GM12873 (cell line): ENCODE measurements around the gene TPK1.

Source experiments
- TF ChIP-seq, protein P1 (sequence below): IDR thresholded peaks from 2 replicates; pipeline ENCODE4 v1.5.1; 2012; ENCODE audit warnings: low read depth, mild to moderate bottlenecking, moderate library complexity, low read length, control low read depth; ENCODE audit not compliant: insufficient read depth; ENCODE audit errors: missing control alignments

TPK1 gene

DNA sequence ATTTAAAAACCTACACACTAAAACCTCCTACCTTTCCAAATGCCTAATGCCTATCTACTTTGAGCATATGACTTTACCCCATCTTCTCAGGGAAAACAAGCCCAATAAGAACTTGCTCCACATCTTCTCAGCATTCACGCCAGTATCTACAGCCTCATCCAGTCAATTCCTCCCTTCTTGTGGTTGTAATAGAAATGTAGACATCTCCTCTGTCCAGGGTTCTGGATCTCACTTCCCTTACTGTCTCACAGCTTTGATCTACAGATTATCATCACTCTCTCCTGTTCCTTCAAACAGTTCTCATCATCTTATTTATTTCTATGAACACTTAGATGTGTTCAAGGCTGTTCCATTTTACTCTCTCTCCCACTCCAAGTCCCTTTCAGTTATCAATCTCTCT is 361.9 kb downstream of the TPK1 start:
- TF ChIP-seq, protein P1, sequence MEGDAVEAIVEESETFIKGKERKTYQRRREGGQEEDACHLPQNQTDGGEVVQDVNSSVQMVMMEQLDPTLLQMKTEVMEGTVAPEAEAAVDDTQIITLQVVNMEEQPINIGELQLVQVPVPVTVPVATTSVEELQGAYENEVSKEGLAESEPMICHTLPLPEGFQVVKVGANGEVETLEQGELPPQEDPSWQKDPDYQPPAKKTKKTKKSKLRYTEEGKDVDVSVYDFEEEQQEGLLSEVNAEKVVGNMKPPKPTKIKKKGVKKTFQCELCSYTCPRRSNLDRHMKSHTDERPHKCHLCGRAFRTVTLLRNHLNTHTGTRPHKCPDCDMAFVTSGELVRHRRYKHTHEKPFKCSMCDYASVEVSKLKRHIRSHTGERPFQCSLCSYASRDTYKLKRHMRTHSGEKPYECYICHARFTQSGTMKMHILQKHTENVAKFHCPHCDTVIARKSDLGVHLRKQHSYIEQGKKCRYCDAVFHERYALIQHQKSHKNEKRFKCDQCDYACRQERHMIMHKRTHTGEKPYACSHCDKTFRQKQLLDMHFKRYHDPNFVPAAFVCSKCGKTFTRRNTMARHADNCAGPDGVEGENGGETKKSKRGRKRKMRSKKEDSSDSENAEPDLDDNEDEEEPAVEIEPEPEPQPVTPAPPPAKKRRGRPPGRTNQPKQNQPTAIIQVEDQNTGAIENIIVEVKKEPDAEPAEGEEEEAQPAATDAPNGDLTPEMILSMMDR, result no peak

DNA sequence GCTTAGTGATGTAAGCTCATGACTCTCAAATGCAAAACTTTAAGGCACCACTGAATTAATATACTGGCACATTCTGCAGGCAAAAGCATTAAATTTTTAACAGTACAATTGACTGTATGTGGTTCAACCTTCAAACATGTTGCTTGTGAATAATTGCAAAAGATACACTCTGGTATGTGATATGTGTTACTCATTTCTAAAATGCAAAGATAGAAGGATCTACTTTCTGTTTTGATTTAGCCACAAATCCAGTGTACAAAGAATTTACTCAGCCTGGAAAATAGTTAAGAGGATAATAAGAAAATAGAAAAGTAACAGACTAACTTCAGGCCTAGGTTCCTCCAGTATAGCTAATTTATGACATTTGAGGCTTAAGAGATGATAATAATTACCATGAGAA is 365.8 kb downstream of the TPK1 start:
- TF ChIP-seq, protein P1, result no peak

DNA sequence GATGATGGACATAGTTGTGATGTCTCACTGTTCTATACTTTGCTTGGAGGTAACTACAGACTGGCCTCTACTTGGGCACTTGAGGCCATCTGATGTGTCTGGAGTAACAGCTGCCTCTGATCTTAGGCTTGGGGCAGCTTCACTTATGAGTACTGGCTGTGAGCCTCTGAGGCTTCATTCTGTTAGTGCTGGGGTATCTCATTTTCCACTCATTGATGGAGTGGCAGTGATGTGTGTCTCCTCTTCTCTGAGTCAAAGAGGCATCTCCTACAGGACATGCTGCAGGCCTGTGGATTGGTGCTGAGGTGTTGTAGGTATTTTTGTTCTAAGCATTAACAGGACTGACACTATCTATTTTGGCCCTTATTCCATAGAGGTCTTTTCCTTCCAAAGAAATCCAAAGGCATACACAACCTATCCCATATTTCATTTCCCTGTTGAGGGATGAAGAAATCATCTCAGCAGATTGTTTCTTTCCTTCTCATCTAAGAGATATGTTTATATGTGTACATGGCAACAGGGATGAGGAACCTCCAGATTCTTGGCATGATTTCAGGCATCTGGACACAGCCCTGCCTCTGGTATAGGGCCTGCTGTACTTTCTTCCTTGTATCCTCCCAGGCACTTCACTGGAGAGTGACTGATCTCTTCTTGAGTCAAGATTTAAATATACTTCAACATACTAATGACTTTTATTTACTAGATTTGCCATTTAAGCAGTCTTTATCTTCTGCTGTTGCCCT is 366.7 kb downstream of the TPK1 start:
- TF ChIP-seq, protein P1, result no peak

DNA sequence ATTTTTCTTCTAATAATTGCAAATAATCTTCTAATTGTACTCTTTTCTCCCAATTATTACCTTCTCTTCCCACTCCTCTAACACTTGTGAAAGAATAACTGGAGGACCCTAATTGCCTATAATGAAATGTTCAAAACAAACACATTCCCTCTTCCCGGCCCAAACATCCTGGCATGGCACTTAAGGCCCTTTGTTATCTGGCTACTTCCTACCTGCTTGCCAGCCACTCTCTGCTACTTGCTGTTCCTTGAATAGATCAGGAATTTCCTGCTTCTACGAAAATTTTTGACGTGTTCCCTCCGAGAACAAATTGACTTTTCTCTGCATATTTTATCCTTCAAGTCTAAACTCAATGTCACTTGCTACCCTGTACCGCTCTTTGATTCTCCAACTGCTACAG is 376.2 kb downstream of the TPK1 start:
- TF ChIP-seq, protein P1, result no peak

DNA sequence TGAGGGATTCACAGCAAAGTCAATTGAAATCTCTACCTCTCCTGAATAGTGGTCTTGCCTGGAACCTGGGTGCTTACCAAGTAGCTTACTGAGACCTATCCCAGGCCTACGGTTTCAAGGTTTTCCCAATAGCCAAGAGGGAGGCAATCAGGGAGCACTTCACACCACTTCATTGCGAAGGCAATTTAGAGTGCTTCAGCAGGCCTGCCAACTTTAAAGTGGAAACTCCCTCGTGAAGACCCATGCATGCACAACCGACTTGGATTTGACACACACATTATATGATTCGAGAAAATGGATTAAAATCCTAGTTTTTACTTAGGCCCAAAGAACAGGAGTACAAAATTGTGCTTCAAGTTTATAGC is 380.8 kb downstream of the TPK1 start:
- TF ChIP-seq, protein P1, result no peak

DNA sequence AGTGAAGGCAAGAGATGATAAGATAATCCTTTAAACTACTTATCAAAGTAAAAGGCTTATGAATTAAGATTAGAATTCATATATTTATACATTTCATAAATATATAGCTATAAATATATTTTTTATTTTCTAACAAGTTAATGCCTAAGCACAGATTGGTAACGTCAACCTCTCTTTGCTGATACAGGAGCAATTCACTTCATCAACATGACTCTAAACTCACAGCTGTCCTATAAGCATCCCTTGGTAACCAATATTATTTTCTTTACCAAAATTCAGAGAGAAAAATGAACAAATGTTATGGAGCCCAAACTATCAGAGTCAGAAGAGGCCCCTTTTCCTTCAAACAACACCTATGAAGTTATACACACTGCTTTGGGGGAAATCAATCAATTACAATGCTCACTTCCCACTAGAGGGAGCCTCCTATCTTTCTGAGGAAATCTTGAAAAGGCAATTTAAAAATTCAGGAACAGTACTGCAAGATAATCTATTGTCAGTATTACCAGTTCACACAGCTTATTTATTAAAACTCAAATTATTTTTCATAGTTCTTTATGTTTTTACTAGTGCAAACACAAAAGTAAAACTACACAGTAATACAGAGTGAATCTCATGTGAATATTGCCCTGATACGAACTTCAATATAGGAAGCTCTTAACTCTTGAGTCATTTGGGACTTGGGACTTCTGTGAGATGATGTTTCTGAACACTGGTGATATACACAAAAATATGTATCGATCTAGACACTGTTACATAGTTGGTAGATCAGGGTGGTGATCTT is 381.4 kb downstream of the TPK1 start:
- TF ChIP-seq, protein P1, result peak; percentile 31

DNA sequence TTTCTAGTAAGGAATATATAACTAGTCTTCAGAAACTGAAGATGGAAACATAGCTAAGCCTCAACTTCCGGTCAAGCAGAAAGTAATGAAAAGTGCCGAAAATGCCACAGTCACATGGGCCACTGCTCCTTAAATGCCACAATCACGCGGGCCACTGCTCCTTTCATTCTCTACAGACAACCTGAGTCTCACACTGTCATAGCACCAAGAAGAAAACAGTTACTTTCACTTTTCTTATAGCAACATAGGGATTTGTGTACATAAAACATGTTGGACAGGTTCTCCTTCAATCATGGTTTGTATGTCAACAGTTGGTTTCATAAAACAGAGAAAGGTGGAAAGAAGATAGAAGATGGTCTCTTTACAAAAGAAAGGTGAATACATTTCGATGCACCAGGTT is 383.8 kb downstream of the TPK1 start:
- TF ChIP-seq, protein P1, result no peak
